Measurements from ENCODE around the gene C21orf58. TPM values are rescaled to one million over a fixed set of nuclear protein-coding genes. Genes with fewer than 3 reads are reported as not detected.

The C21orf58 gene
- total RNA-seq, 1 experiment from 2014 or later = 35.1 TPM

GRCh38 chr21:46354518-46354917, 30.8 kb upstream of the C21orf58 start:
- Mint-ChIP-seq H3K4me1 (no peaks in the 10 kb centered on the region), H3K27me3 (ENCODE audit: low read depth) (no peaks in the 10 kb centered on the region), H3K9me3 (no peaks in the 10 kb centered on the region), H3K36me3 (peaks cover 59% of the 10 kb centered on the region), H3K4me3 (no peak overlapping the region), H3K27ac (no peak overlapping the region)
- CTCF ChIA-PET = no interaction called here
- TF ChIP-seq SOX15 (CRISPR knock-in tag; IDR thresholded peaks at IDR 0.05) = no peak
- no peak for TF ChIP-seq ESRRA (CRISPR knock-in tag; IDR thresholded peaks at IDR 0.05; ENCODE audit: borderline replicate concordance)
- TF ChIP-seq AFF4 (CRISPR knock-in tag; IDR thresholded peaks at IDR 0.05; ENCODE audit: borderline replicate concordance) = no peak
- TF ChIP-seq NFATC4 (CRISPR knock-in tag; IDR thresholded peaks at IDR 0.05) = no peak
- TF ChIP-seq NR1H2 (CRISPR knock-in tag; IDR thresholded peaks at IDR 0.05) = no peak
- no peak for TF ChIP-seq FOXP1 (CRISPR knock-in tag; IDR thresholded peaks at IDR 0.05; ENCODE audit: borderline replicate concordance)
- TF ChIP-seq AR (CRISPR knock-in tag; IDR thresholded peaks at IDR 0.05) = no peak
- no peak for TF ChIP-seq ETV6 (CRISPR knock-in tag; IDR thresholded peaks at IDR 0.05)
- no peak for TF ChIP-seq NFYB (CRISPR knock-in tag; conservative IDR thresholded peaks at IDR 0.05; ENCODE audit: low read depth)
- TF ChIP-seq CREB1 (CRISPR knock-in tag; IDR thresholded peaks at IDR 0.05) = no peak
- TF ChIP-seq TP53 (CRISPR knock-in tag; IDR thresholded peaks at IDR 0.05) = no peak
- TF ChIP-seq ZNF138 (CRISPR knock-in tag; conservative IDR thresholded peaks at IDR 0.05) = no peak
- TF ChIP-seq, protein P1, sequence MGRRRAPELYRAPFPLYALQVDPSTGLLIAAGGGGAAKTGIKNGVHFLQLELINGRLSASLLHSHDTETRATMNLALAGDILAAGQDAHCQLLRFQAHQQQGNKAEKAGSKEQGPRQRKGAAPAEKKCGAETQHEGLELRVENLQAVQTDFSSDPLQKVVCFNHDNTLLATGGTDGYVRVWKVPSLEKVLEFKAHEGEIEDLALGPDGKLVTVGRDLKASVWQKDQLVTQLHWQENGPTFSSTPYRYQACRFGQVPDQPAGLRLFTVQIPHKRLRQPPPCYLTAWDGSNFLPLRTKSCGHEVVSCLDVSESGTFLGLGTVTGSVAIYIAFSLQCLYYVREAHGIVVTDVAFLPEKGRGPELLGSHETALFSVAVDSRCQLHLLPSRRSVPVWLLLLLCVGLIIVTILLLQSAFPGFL (CRISPR knock-in tag; IDR thresholded peaks at IDR 0.05; ENCODE audit: borderline replicate concordance) = no peak
- TF ChIP-seq GTF2I (CRISPR knock-in tag; conservative IDR thresholded peaks at IDR 0.05) = no peak
- TF ChIP-seq ZNF423 (CRISPR knock-in tag; IDR thresholded peaks at IDR 0.05) = no peak
- no peak for TF ChIP-seq GRHL2 (CRISPR knock-in tag; IDR thresholded peaks at IDR 0.05; ENCODE audit: insufficient replicate concordance, severe bottlenecking)
- no peak for ATAC-seq
- DNase-seq (ENCODE audit: low spot score) = no peak
- POLR2A ChIA-PET = no interaction called here

DNA sequence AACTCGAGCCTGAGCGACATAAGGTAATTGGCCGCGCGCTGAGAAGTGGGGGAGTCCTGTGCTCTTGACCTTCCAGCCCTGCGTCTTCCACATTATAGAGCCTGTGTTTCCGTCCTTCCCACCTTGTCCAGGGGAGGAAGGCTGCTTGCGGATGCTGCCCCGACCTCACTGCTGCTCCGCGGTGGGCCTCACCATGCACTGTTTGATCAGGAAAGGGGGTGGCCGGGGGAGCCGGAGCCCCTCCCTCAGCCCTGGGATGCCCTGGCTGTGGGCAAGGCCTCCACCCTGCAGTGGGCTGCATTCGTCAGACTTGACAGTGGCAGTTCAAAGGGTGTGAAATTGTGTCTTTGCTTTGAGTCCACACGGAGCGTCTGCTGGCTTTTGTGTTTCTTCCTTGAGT, 30.4 kb upstream of the C21orf58 start:
- DNase-seq (ENCODE audit: low spot score) = no peak
- H3K4me1 Mint-ChIP-seq = no peaks in the 10 kb centered on the region
- peaks cover 61% of the 10 kb centered on the region for H3K36me3 Mint-ChIP-seq
- POLR2A ChIA-PET = no interaction called here
- no peak for ATAC-seq
- CTCF ChIA-PET = no interaction called here
- TF ChIP-seq, protein P2, sequence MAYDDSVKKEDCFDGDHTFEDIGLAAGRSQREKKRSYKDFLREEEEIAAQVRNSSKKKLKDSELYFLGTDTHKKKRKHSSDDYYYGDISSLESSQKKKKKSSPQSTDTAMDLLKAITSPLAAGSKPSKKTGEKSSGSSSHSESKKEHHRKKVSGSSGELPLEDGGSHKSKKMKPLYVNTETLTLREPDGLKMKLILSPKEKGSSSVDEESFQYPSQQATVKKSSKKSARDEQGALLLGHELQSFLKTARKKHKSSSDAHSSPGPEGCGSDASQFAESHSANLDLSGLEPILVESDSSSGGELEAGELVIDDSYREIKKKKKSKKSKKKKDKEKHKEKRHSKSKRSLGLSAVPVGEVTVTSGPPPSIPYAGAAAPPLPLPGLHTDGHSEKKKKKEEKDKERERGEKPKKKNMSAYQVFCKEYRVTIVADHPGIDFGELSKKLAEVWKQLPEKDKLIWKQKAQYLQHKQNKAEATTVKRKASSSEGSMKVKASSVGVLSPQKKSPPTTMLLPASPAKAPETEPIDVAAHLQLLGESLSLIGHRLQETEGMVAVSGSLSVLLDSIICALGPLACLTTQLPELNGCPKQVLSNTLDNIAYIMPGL (CRISPR knock-in tag; IDR thresholded peaks at IDR 0.05) = no peak
- no peak overlapping the region for H3K27ac Mint-ChIP-seq
- H3K4me3 Mint-ChIP-seq = no peak overlapping the region
- H3K27me3 Mint-ChIP-seq (ENCODE audit: low read depth) = no peaks in the 10 kb centered on the region
- H3K9me3 Mint-ChIP-seq = no peaks in the 10 kb centered on the region
